Stimulated activated CD4-positive, alpha-beta T cell treated with anti-CD3 and anti-CD28 coated beads, Interleukin-1b, Interleukin-23, amount 100 ng/mL, for 1 hour (primary cell): Measurements from ENCODE around the gene ZNF536.

Source experiments
- DNase-seq, 2 donors: peaks; one replicate each; pipeline ENCODE4 v3.0.0-alpha.2; 2020; ENCODE audit warnings: low read depth in 2 of 2

Gene ZNF536

DNA sequence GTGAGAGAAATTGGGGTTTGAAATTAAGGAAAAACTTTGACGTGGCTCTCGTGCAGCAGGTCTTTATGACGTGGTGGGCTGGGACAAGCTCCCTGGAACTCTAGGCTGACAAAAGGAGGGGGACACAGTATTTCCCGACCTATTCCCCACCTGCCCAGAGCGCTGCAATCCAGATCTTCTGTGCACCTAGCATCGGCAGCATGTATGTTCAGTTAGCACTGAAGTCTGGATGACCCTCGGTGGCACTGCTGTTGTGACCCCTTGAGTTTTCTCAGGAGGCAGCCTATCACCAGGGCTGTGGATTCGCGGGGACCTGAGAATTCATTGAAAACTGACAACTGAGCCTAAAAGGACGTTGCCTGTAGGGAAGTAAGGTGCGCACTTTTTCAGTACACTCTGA is 9.1 kb upstream of the ZNF536 start:
- no peak for DNase-seq

DNA sequence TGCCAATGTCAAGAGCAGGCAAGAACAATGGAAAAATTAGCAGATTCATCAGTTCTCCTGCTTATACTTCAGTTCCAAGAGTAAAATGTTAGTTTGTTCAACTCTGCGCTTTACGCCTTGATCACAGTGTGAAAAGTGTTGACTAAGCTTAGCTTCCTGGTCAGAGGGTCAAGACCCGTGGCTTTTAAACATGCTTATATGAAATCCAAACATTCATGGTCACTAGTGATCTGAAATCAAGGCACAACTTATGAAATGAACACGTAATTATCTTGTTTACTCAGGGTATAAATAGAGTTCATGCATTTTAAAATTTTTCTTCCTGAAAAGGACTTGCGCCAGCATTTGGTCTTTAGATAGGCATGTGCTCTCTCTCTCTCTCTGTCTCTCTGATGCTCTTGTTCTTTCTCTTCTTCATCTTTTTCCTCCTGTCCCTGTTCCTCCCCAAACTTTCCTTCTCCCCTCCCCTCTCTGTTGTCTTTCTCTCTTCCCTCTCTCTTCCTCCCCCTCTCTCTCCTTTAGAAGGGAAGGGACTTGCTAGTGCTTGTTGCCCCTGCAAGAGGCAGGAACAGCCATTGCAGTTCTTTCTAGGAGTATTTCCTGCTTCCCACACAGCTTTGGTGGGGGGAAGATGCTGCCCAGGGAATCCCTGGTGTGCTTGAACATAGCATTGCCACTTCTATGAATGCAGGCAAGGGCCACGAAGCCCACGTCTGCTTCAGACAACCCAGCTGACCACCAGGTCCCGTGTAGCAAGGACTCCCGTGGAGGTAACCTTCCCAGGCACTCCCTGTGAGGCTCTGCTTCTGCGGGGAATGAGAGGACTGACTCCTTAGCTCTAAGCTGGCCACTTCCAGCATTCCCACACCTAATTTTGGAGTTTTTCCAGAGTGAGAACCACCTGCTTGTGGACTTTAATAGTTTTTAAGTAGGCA is 7.1 kb upstream of the ZNF536 start:
- DNase-seq = no peak

DNA sequence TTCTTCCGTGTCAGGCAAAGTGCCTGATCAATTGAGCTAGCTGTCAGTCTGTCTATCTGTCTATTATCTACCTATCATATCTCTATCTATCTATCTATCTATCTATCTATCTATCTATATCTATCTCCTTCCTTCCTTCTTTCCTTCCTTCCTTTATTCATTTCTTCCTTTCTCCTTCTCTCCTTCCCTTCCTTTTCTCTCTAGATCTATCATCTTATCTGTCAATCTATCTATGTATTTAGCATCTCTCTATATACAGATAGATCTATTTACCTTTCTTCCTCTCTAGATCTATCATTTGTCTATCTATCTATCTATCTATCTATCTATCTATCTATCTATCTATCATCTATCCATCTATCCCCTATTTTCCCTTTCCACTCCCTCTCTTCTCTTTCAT is 5.9 kb upstream of the ZNF536 start:
- no peak for DNase-seq

GRCh38 chr19:30367006-30367405 is 5.2 kb upstream of the ZNF536 start:
- DNase-seq = no peak

- no peak for DNase-seq
Measured at GRCh38 chr19:30367421-30367820, 4.8 kb upstream of the ZNF536 start.

DNA sequence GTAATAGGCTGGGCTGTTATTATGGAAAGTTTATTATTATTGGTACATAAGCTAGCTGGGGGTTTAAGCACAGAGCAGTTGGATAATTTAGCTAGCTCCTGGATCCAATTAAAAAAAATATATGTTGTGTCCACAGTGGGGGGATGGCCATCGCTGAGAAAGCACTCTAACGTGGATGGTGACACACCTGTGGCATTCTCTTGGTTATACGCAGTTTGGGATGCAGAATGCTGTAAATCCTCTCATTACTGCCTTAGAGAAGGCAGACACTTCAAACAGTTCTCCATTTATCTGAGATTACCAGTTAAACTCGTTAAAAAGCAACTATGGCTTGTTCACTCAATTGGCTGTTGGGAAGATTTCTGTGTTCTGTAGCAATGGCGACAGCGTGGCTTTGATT is 2.4 kb upstream of the ZNF536 start:
- no peak for DNase-seq

DNA sequence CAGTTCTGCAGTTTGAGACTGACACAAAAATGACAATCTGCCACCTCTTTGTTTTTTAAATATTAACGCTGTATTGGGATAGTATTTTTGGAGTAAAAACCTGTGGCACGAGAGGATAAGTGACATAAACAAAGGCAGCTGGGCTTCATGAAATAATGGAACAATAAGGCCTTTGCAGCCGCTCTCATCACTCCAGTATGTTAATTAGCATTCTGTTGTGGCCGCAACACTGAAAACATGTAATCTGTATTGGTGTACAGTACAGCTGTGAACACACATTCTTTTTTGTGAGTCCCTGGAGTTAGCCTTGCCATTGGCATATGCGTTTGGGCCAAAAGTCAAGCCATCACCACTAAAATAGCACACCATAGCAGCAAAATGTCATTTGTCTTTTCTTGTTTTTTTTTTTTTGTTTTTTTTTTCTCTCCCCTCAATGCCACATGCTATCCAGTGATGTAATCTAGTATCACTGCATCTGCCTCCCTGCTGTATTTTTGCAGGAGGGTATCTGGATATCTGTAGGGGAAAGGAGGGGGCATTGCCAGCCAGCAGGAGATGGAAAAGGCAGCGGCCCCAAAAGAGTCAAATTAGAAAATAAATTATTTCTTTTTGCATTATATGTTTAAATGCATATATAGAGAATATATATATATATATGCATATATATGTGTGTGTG is 885 bp upstream of the ZNF536 start:
- no peak for DNase-seq

DNA sequence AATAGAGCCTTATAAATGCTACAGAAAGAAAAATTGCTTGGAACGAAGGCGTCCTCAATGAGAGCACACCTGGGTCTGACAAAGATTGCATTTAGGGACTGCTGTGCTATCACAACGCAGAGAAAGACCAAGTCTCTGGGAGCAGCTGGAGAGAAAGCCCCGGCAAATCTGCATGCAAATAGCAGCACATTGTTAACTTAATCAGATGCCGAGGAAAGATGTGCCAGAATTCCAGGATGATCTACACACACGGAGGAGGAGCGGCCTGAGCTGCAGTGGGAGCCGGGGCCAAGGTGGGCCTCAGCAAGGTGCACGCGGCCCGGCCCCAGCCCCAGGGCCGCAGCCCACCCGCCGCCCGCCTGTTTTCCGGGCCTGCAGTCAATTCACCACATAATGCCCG is 1.4 kb downstream of the ZNF536 start:
- no peak for DNase-seq

GRCh38 chr19:30374539-30374864 is 2.3 kb downstream of the ZNF536 start:
- no peak for DNase-seq

DNA sequence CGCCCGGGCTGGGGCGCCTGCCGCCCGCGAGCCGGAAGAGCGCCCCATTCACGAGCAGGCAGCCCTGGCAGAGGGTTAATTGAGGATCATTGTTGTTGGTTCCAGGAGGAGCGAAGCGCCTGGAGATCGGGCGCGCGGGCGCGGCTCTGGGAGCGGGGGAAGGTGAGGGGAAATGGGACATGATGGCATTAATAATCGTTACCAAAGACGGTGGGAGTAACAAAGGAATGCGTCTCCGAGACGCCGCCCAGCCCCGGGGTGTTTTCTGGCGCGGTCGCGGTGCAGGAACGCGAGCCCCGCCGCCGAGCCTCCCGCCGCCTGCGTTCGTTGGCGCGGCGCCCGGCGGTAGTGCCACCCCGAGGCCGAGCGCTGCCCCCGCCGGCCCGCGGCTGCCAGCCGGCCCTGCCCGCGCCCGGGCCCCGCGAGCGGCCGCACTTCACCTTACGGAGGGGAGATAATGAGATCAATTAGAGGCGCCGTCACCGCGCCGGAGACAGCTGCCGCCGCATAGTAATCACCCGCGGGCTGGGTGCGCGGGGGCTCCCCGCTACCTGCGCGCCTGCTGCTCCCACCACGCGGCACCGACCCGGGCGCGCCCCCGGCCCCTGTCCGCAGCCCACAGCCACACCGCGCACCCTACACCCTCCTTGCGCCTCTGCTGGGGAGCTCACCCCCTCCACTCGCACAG is 2.8 kb downstream of the ZNF536 start:
- DNase-seq = no peak

GRCh38 chr19:30375553-30376031 is 3.4 kb downstream of the ZNF536 start:
- no peak for DNase-seq

- DNase-seq = no peak
Measured at GRCh38 chr19:30376272-30376671, 4.1 kb downstream of the ZNF536 start.

DNA sequence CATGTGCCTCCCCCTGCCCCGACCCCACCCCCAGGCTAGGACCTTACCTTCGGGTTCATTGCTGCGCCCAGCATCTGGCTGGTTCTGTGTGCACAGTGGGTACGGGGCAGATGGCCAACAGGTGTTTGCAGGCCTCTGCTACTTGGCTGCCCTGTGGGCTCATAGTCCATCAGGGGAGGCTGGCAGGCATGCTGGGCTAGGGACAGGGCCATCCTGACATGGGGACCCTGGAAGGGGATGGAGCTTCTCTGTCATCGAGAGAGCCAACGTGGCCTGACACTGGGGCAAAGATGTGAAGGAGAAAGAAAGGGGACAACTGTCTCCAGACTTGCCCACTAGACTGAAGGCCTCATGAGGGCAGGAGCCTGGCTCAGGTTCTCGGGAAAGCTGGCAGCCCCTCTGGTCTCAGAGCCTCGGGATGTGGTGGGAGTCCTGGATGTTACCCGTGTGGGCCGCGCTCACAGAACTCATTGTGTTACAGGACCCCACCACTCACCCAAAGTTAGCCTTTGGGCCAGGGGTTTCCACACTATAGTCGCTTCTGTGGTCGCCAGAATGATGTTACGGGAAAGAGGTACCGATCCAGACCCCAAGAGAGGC is 4.7 kb downstream of the ZNF536 start:
- DNase-seq = no peak

DNA sequence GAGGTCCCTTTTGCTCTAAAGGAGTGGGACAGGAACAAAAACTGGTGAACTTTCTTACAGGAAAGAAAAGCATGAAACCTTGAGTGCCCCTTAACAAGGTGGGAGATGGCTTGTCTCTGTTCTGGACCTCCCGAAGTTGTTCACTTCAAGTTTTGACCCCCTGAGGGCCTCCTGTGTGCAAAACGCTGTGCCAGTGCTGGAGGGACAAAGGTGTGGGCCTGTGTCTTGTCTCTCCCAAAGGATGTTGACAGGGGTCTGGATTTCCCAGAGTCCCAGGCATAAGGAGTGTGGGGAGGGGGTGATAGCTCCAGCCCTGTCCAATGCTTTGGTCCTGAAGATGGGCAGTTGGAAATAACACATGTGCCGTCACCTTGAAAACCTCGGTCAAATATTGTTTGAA is 6.5 kb downstream of the ZNF536 start:
- no peak for DNase-seq

DNA sequence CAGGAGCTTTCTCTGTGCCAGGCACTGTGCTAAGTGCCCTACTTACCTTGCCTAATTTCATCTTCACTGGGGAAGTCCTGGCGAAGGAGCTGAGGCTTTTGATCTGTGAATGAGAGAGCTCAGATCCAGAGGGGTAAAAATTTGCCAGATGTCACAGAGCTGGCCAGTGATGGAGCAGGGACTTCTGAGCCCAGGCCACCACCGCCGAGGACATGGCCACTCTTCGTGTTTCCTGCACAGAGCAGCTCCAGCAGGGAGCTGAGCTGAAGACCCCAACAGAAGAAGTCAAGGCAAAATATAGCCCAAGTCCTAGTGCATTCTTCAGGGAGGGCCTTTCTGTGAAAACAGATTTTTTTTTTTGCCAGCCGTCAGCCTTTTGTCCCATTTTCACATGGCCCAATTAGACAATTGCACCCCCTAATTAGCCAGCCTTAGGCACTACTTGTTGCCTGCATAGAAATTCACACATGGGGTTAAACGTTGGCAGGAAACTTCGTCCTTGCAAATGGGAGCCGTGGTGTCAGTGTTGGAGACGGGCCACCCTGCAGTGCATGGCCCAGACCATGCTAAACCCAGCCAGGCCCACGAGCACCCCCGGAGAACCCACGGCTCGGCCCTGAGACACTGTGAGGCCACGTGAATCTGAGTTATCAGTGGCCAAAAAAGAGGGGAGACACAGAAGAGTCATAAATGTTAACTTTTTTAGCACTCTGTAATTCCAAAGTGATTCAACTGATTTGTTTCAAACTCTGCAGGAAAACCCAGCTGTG is 7.8 kb downstream of the ZNF536 start:
- DNase-seq = no peak

DNA sequence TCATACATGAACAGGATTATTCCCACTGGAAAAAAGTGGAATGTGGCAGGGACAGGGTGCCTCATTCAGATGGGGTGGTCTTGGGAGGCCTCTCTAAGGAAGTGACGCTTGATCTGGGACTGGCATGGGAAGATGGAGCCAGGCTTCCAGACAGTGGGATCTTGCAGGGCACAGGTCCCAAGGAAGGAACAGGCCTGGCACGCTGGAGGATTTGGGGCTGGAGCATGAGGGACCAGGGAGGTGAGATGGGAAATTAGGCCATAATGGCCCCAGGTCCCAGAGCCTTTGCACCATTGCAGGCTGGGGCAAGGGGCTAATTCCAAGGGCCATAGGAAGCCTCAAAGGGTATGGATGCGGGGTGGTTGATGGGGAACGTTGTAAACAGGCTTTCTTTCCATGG is 9.2 kb downstream of the ZNF536 start:
- no peak for DNase-seq

DNA sequence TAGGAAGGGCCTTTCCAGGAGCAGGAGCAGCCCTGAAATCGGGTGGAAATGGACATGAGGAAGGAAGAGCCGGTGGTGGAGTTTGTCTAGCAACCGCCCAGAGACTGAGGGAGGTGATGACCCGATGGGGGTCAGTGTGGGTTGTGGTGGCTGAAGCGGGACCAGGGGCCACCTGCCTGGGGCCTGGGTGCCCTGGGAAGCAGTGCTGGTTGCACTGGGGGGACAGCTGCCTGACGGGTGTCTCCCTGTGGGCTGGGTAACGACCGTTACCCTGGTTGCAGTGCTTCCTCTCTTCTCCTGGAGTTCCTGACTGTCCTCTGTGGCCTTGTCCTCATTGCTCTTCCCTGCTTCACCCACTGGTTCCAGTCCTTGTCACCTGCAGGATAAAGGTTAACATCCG is 13.0 kb downstream of the ZNF536 start:
- no peak for DNase-seq

GRCh38 chr19:30385666-30386065 is 13.5 kb downstream of the ZNF536 start:
- no peak for DNase-seq

GRCh38 chr19:30386551-30387143 is 14.5 kb downstream of the ZNF536 start:
- DNase-seq = no peak

GRCh38 chr19:30387311-30388115 is 15.3 kb downstream of the ZNF536 start:
- DNase-seq = no peak
